WTC11 (cell line): ENCODE results near the gene BUD23. TPM values are rescaled to one million over a fixed set of nuclear protein-coding genes. Genes with fewer than 3 reads are reported as not detected.

ENCODE experiments used
- ATAC-seq: fragments of 200-7000 bp; cut with Tn5 transposase; 2 replicates; pipeline ENCODE4 v1.10.0; 2021; ENCODE audit warnings: mild to moderate bottlenecking, moderate library complexity
- CTCF ChIA-PET: fragments of 300-600 bp; sonication (Branson Sonifier 250); formaldehyde crosslinking; loops from one replicate; lab custom pipeline; 2021; ENCODE audit warnings: antibody characterized with exemption; lab: Charles Lee
- POLR2A ChIA-PET: fragments of 350-600 bp; sonication (Branson Sonifier 250); formaldehyde crosslinking; loops from one replicate; lab custom pipeline; 2021; ENCODE audit warnings: antibody characterized with exemption; lab: Charles Lee
- DNase-seq: peaks from one replicate; pipeline ENCODE4 v3.0.0; 2021; ENCODE audit warnings: low spot score
- H3K27ac Mint-ChIP-seq: 2 replicates; pipeline ENCODE4 v1.8.0; 2021; ENCODE audit warnings: mixed read lengths
- H3K27me3 Mint-ChIP-seq: 2 replicates; pipeline ENCODE4 v1.8.0; 2021; ENCODE audit warnings: low read depth, mild to moderate bottlenecking, moderate library complexity, mixed read lengths
- H3K36me3 Mint-ChIP-seq: 2 replicates; pipeline ENCODE4 v1.8.0; 2021; ENCODE audit warnings: mixed read lengths
- H3K4me1 Mint-ChIP-seq: 2 replicates; pipeline ENCODE4 v1.8.0; 2022; ENCODE audit warnings: mixed read lengths
- H3K4me3 Mint-ChIP-seq: 2 replicates; pipeline ENCODE4 v1.8.0; 2021; ENCODE audit warnings: mild to moderate bottlenecking, moderate library complexity, mixed read lengths
- H3K9me3 Mint-ChIP-seq: 2 replicates; pipeline ENCODE4 v1.8.0; 2021; ENCODE audit warnings: mixed read lengths
- GABPB1 ChIP-seq: sonication (generic); formaldehyde crosslinking; IDR thresholded peaks from 2 replicates; pipeline ENCODE4 v1.8.1; 2023; ENCODE audit warnings: mild to moderate bottlenecking, missing genetic modification reagents
- MXD4 ChIP-seq: fragments of 250-450 bp; sonication (Bioruptor Pico); IDR thresholded peaks from 2 replicates; pipeline ENCODE4 v1.8.0; 2021; ENCODE audit warnings: mild to moderate bottlenecking, moderate library complexity, borderline replicate concordance
- MYBL2 ChIP-seq: sonication (generic); formaldehyde crosslinking; IDR thresholded peaks from 2 replicates; pipeline ENCODE4 v1.8.1; 2023; ENCODE audit warnings: mild to moderate bottlenecking, moderate library complexity, missing genetic modification reagents
- NR2C2 ChIP-seq: sonication (generic); formaldehyde crosslinking; IDR thresholded peaks from 2 replicates; pipeline ENCODE4 v1.8.0; 2022; ENCODE audit warnings: mild to moderate bottlenecking, missing genetic modification reagents
- NR3C1 ChIP-seq: sonication (generic); formaldehyde crosslinking; conservative IDR thresholded peaks from 2 replicates; pipeline ENCODE4 v1.8.1; 2023; ENCODE audit warnings: low read depth, mild to moderate bottlenecking, missing genetic modification reagents
- SP1 ChIP-seq: sonication (generic); formaldehyde crosslinking; conservative IDR thresholded peaks from 2 replicates; pipeline ENCODE4 v1.8.1; 2022; ENCODE audit warnings: missing genetic modification reagents
- TCF7 ChIP-seq: sonication (generic); formaldehyde crosslinking; IDR thresholded peaks from 2 replicates; pipeline ENCODE4 v1.8.0; 2022; ENCODE audit warnings: mild to moderate bottlenecking, low read depth, missing genetic modification reagents, moderate library complexity
- ZNF232 ChIP-seq: sonication (generic); formaldehyde crosslinking; IDR thresholded peaks from 2 replicates; pipeline ENCODE4 v1.8.0; 2022; ENCODE audit warnings: mild to moderate bottlenecking, missing genetic modification reagents
- ZNF671 ChIP-seq: fragments of 250-450 bp; sonication (Bioruptor Pico); IDR thresholded peaks from 2 replicates; pipeline ENCODE4 v1.8.0; 2021; ENCODE audit warnings: mild to moderate bottlenecking
- total RNA-seq: library from RNA; stranded (reverse); gene quantifications from 3 replicates; pipeline ENCODE4 v1.2.3, GENCODE V29; 2021
- TF ChIP-seq, protein P1 (sequence below): sonication (generic); formaldehyde crosslinking; IDR thresholded peaks from 2 replicates; pipeline ENCODE4 v1.8.0; 2023; ENCODE audit warnings: missing genetic modification reagents, mild to moderate bottlenecking, borderline replicate concordance
- TF ChIP-seq, protein P2 (sequence below): sonication (generic); formaldehyde crosslinking; conservative IDR thresholded peaks from 2 replicates; pipeline ENCODE4 v1.8.1; 2023; ENCODE audit warnings: mild to moderate bottlenecking, low read depth, missing genetic modification reagents, moderate library complexity
- TF ChIP-seq, protein P3 (sequence below): sonication (generic); formaldehyde crosslinking; IDR thresholded peaks from 2 replicates; pipeline ENCODE4 v1.8.1; 2023; ENCODE audit warnings: mild to moderate bottlenecking, missing genetic modification reagents

The BUD23 gene
- total RNA-seq, 1 experiment from 2014 or later, result 91.9 TPM

DNA sequence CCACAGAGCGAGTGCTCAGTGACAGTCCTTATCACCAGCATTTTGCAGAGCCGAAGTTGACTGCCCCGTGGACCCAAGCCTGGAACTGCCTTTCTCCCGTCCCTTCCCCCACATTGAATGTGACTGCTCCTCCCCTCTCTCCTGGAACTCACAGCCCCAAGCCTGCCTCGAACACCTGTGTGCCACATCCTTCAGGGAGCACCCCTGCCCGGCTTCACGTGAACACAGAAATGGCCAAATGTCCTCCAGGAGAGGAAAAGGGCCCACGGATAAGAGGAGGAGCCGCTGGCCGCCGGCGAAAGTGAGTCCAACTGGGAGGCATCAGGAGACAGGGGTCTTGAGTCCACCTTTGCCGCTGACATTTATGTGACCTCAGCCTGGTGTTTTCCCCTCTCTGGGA lies 19.8 kb downstream of the BUD23 start (continued):
- TF ChIP-seq, protein P1, sequence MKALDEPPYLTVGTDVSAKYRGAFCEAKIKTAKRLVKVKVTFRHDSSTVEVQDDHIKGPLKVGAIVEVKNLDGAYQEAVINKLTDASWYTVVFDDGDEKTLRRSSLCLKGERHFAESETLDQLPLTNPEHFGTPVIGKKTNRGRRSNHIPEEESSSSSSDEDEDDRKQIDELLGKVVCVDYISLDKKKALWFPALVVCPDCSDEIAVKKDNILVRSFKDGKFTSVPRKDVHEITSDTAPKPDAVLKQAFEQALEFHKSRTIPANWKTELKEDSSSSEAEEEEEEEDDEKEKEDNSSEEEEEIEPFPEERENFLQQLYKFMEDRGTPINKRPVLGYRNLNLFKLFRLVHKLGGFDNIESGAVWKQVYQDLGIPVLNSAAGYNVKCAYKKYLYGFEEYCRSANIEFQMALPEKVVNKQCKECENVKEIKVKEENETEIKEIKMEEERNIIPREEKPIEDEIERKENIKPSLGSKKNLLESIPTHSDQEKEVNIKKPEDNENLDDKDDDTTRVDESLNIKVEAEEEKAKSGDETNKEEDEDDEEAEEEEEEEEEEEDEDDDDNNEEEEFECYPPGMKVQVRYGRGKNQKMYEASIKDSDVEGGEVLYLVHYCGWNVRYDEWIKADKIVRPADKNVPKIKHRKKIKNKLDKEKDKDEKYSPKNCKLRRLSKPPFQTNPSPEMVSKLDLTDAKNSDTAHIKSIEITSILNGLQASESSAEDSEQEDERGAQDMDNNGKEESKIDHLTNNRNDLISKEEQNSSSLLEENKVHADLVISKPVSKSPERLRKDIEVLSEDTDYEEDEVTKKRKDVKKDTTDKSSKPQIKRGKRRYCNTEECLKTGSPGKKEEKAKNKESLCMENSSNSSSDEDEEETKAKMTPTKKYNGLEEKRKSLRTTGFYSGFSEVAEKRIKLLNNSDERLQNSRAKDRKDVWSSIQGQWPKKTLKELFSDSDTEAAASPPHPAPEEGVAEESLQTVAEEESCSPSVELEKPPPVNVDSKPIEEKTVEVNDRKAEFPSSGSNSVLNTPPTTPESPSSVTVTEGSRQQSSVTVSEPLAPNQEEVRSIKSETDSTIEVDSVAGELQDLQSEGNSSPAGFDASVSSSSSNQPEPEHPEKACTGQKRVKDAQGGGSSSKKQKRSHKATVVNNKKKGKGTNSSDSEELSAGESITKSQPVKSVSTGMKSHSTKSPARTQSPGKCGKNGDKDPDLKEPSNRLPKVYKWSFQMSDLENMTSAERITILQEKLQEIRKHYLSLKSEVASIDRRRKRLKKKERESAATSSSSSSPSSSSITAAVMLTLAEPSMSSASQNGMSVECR (CRISPR knock-in tag), result no peak
- TF ChIP-seq TCF7 (CRISPR knock-in tag) (no peak), MXD4 (CRISPR knock-in tag) (no peak), MYBL2 (CRISPR knock-in tag) (peak; percentile 67; the same call in 1 of the 2 replicates)
- TF ChIP-seq, protein P2, sequence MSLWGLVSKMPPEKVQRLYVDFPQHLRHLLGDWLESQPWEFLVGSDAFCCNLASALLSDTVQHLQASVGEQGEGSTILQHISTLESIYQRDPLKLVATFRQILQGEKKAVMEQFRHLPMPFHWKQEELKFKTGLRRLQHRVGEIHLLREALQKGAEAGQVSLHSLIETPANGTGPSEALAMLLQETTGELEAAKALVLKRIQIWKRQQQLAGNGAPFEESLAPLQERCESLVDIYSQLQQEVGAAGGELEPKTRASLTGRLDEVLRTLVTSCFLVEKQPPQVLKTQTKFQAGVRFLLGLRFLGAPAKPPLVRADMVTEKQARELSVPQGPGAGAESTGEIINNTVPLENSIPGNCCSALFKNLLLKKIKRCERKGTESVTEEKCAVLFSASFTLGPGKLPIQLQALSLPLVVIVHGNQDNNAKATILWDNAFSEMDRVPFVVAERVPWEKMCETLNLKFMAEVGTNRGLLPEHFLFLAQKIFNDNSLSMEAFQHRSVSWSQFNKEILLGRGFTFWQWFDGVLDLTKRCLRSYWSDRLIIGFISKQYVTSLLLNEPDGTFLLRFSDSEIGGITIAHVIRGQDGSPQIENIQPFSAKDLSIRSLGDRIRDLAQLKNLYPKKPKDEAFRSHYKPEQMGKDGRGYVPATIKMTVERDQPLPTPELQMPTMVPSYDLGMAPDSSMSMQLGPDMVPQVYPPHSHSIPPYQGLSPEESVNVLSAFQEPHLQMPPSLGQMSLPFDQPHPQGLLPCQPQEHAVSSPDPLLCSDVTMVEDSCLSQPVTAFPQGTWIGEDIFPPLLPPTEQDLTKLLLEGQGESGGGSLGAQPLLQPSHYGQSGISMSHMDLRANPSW, result no peak

DNA sequence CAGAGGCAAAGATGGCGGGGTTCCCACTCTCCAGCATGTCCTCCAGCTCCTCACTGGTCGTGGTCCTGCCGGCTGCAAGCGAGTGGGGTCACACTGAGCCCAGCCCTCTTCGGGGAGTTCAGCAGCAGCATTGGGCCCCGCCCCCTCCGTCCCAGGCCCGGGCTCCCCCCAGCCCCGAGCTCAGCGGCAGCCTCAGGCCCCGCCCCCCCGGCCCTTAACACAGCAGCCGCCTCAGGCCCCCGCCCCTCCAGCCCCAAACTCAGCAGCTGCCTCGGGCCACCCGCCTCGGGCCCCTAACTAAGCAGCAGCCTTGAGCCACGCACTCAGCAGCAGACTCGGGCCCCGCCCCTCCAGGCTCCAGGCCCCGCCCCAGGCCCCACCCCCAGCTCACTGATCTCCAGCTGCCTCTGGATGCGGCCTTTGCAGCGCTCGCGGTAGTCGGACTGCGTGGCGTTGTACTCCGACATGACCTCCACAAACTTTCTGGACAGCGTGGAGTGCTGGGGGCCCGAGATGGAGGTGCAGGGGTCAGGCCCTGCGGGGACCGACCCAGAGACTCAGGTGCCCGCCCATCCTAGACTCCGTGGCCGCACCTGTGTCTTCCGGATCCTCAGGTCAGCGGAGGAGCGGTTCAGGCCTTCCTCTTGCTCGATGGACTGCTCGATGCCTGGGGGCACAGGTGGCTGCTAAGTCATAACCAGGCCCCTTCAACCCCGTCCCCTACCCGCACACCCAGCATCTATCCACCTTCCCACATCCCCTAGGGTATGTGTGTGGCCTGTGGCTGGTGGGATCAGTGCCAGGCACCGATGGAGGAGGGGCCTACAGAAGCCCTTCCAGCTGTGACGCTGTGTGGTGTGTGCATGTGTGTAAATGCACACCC lies 20.6 kb downstream of the BUD23 start:
- DNase-seq, result peak; percentile 86

More for the DNA sequence above, 20.6 kb downstream of the BUD23 start:
- POLR2A ChIA-PET, result interaction anchor here (0.6 to 1.2 kb wide), 6 partner anchors 16 to 81 kb away, joined by 3 to 8 read pairs (median 4); partner anchors contain the start of genes ABHD11 and STX1A
- peak overlapping the region; percentile 63; the same call in 1 of the 2 replicates for H3K27ac Mint-ChIP-seq
- TF ChIP-seq, protein P3, sequence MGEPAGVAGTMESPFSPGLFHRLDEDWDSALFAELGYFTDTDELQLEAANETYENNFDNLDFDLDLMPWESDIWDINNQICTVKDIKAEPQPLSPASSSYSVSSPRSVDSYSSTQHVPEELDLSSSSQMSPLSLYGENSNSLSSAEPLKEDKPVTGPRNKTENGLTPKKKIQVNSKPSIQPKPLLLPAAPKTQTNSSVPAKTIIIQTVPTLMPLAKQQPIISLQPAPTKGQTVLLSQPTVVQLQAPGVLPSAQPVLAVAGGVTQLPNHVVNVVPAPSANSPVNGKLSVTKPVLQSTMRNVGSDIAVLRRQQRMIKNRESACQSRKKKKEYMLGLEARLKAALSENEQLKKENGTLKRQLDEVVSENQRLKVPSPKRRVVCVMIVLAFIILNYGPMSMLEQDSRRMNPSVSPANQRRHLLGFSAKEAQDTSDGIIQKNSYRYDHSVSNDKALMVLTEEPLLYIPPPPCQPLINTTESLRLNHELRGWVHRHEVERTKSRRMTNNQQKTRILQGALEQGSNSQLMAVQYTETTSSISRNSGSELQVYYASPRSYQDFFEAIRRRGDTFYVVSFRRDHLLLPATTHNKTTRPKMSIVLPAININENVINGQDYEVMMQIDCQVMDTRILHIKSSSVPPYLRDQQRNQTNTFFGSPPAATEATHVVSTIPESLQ (CRISPR knock-in tag), result no peak
- no peak for TF ChIP-seq NR2C2
- no peak for TF ChIP-seq ZNF232 (CRISPR knock-in tag)
- 0 out of 2 replicates have a peak, but pooled peaks have one; percentile 27 for TF ChIP-seq SP1 (CRISPR knock-in tag)
- no peak for TF ChIP-seq NR3C1 (CRISPR knock-in tag)
- no peak for TF ChIP-seq ZNF671 (CRISPR knock-in tag)
- TF ChIP-seq GABPB1 (CRISPR knock-in tag), result no peak
- CTCF ChIA-PET, result interaction anchor here (0.6 to 8.0 kb wide), 23 partner anchors 8 to 561 kb away, joined by 3 to 61 read pairs (median 4); partner anchors contain the start of genes ABHD11, MLXIPL, STX1A and VPS37D
- H3K36me3 Mint-ChIP-seq, result peaks cover 9% of the 10 kb centered on the region
- ATAC-seq, result peak; percentile 78
- H3K4me1 Mint-ChIP-seq, result peaks cover 15% of the 10 kb centered on the region
- H3K9me3 Mint-ChIP-seq, result no peaks in the 10 kb centered on the region
- H3K27me3 Mint-ChIP-seq, result no peaks in the 10 kb centered on the region
- peak overlapping the region; percentile 60 for H3K4me3 Mint-ChIP-seq
